Keratinocyte (primary cell): Measurements from ENCODE around the gene ATG10.
"Not testable (repeated sequence)": the region's sequence is repeated elsewhere in the genome, so short reads cannot be mapped to it uniquely, and the experiment has no call there.

Experiments used
- EZH2 ChIP-seq: IDR thresholded peaks from one replicate; pipeline ENCODE4 v1.6.1; 2012; ENCODE audit warnings: inconsistent platforms, mild to moderate bottlenecking, low read length, moderate library complexity
- TF ChIP-seq, protein P1 (sequence below), 3 experiments: IDR thresholded peaks in 1 of 3; conservative IDR thresholded peaks in 1 of 3; optimal IDR thresholded peaks in 1 of 3; 2 replicates in 2 of 3; 3 replicates in 1 of 3; pipeline versions ENCODE3 to v1.5.1; 2011; ENCODE audit warnings: low read length in 3 of 3, mild to moderate bottlenecking in 3 of 3, moderate library complexity in 2 of 3, control low read depth in 1 of 3, inconsistent platforms in 1 of 3; ENCODE audit not compliant: insufficient read depth in 2 of 3; ENCODE audit errors: extremely low read depth in 1 of 3

DNA sequence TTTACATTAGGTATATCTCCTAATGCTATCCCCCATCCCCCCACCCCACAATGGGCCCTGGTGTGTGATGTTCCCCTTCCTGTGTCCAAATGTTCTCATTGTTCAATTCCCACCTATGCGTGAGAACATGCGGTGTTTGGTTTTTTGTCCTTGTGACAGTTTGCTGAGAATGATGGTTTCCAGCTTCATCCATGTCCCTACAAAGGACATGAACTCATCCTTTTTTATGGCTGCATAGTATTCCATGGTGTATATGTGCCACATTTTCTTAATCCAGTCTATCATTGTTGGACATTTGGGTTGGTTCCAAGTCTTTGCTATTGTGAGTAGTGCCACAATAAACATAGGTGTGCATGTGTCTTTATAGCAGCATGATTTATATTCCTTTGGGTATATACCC is 138.1 kb downstream of the ATG10 start:
- TF ChIP-seq, protein P1, sequence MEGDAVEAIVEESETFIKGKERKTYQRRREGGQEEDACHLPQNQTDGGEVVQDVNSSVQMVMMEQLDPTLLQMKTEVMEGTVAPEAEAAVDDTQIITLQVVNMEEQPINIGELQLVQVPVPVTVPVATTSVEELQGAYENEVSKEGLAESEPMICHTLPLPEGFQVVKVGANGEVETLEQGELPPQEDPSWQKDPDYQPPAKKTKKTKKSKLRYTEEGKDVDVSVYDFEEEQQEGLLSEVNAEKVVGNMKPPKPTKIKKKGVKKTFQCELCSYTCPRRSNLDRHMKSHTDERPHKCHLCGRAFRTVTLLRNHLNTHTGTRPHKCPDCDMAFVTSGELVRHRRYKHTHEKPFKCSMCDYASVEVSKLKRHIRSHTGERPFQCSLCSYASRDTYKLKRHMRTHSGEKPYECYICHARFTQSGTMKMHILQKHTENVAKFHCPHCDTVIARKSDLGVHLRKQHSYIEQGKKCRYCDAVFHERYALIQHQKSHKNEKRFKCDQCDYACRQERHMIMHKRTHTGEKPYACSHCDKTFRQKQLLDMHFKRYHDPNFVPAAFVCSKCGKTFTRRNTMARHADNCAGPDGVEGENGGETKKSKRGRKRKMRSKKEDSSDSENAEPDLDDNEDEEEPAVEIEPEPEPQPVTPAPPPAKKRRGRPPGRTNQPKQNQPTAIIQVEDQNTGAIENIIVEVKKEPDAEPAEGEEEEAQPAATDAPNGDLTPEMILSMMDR (optimal IDR thresholded peaks at IDR 0.05 in 1 of 3, IDR thresholded peaks at IDR 0.05 in 1 of 3, conservative IDR thresholded peaks at IDR 0.05 in 1 of 3; ENCODE audit: extremely low read depth in 1 of 3, insufficient read depth in 2 of 3, low read length in 3 of 3) = not testable (repeated sequence)
- TF ChIP-seq EZH2 = not testable (repeated sequence)
